Breast epithelium (tissue), 4 donors: ENCODE results near the gene PSMD14. TPM values are rescaled to one million over a fixed set of nuclear protein-coding genes. Genes with fewer than 3 reads are reported as not detected.

ENCODE experiments used
- DNase-seq, 2 donors: peaks; one replicate each; pipeline ENCODE4 v3.0.0-alpha.2; 2019; ENCODE audit warnings: low spot score in 2 of 2
- H3K27ac ChIP-seq, 2 donors: fragments of 200-600 bp; sonication (generic) in 1 of 2; one replicate each; pipeline ENCODE4 v1.5.1; 2016 to 2019; ENCODE audit warnings: mild to moderate bottlenecking in 1 of 2
- H3K27me3 ChIP-seq, 2 donors: fragments of 200-600 bp; sonication (generic) in 1 of 2; one replicate each; pipeline versions ENCODE4 v1.5.1 to v1.6.0; 2017 to 2019; ENCODE audit warnings: control low read depth in 1 of 2, mild to moderate bottlenecking in 1 of 2
- H3K36me3 ChIP-seq: fragments of 200-600 bp; one replicate; pipeline ENCODE4 v1.5.1; 2019
- H3K4me1 ChIP-seq, 2 donors: fragments of 200-600 bp; sonication (generic); one replicate each; pipeline ENCODE4 v1.5.1; 2016 to 2019; ENCODE audit warnings: control low read depth in 1 of 2
- H3K4me3 ChIP-seq, 3 donors: fragments of 200-600 bp; sonication (generic); 1 replicate in 2 of 3; 2 replicates in 1 of 3; pipeline ENCODE4 v1.5.1; 2016 to 2019; ENCODE audit warnings: mild to moderate bottlenecking in 3 of 3, moderate library complexity in 2 of 3
- H3K9me3 ChIP-seq, 2 donors: fragments of 200-600 bp; sonication (generic) in 1 of 2; one replicate each; pipeline ENCODE4 v1.5.1; 2016 to 2019; ENCODE audit warnings: control low read depth in 1 of 2
- CTCF ChIP-seq, 3 donors: fragments of 450-650 bp; IDR thresholded peaks; one replicate each; pipeline ENCODE4 v1.5.1; 2016 to 2017; ENCODE audit warnings: antibody characterized with exemption in 3 of 3, mild to moderate bottlenecking in 3 of 3, moderate library complexity in 3 of 3
- POLR2A ChIP-seq: fragments of 450-650 bp; IDR thresholded peaks from one replicate; pipeline ENCODE4 v1.6.1; 2016; ENCODE audit warnings: antibody characterized with exemption, mild to moderate bottlenecking, moderate library complexity
- POLR2AphosphoS5 ChIP-seq, 3 donors: sonication (generic); formaldehyde crosslinking; IDR thresholded peaks; one replicate each; pipeline ENCODE4 v1.6.1; 2017; ENCODE audit warnings: antibody characterized with exemption in 3 of 3
- intact Hi-C: fragments of 100-400 bp; cut with DNase I; formaldehyde crosslinking; loops from one replicate; pipeline ENCODE4 v1.15.1; 2023; ENCODE audit warnings: low total_unique reads
- total RNA-seq, 3 donors: library from RNA; depleted of rRNA; stranded (reverse); fragments of >200 nt; gene quantifications; one replicate each; pipeline ENCODE4 v1.1.0, GENCODE V29; 2016

Gene PSMD14
- total RNA-seq, 3 donors from 2014 or later: 38.3 to 50.1 (median 38.7) TPM

GRCh38 chr2:161414042-161415033 lies 106.1 kb downstream of the PSMD14 start:
- H3K4me1 ChIP-seq: peaks cover 14 to 16% of the 10 kb centered on the region in 2 donors
- no peak for DNase-seq
- H3K27ac ChIP-seq: no peak overlapping the region
- TF ChIP-seq POLR2AphosphoS5 (IDR thresholded peaks at IDR 0.05) (no peak), CTCF (IDR thresholded peaks at IDR 0.05) (no peak), POLR2A (no peak)
- no peaks in the 10 kb centered on the region for H3K36me3 ChIP-seq
- peak overlapping the region; percentile 45 to 79 (median 50) for H3K4me3 ChIP-seq
- H3K27me3 ChIP-seq: peaks cover 5 to 54% of the 10 kb centered on the region in 2 donors
- H3K9me3 ChIP-seq: no peaks in the 10 kb centered on the region
- intact Hi-C loops: no loop called here

- DNase-seq: no peak
- no peaks in the 10 kb centered on the region for H3K36me3 ChIP-seq
- intact Hi-C loops: no loop called here
- no peaks in the 10 kb centered on the region for H3K9me3 ChIP-seq
- peaks cover 14 to 16% of the 10 kb centered on the region in 2 donors for H3K4me1 ChIP-seq
- TF ChIP-seq POLR2AphosphoS5 (IDR thresholded peaks at IDR 0.05): no peak
- TF ChIP-seq CTCF (IDR thresholded peaks at IDR 0.05): no peak
- no peak for TF ChIP-seq POLR2A
- peaks cover 5 to 60% of the 10 kb centered on the region in 2 donors for H3K27me3 ChIP-seq
- no peak overlapping the region for H3K27ac ChIP-seq
- peak overlapping the region; percentile 45 to 79 (median 50) for H3K4me3 ChIP-seq
Observed at GRCh38 chr2:161415034-161415986, 107.1 kb downstream of the PSMD14 start.

- TF ChIP-seq POLR2A (no peak), POLR2AphosphoS5 (IDR thresholded peaks at IDR 0.05) (no peak), CTCF (IDR thresholded peaks at IDR 0.05) (no peak)
- no peak for DNase-seq
- intact Hi-C loops: no loop called here
- Histone ChIP-seq H3K36me3 (no peaks in the 10 kb centered on the region), H3K4me1 (peaks cover 14 to 16% of the 10 kb centered on the region in 2 donors), H3K4me3 (peak within 1 kb of the TSS; percentile 45 to 79 (median 50)), H3K27ac (no peak within 1 kb of the TSS), H3K9me3 (no peaks in the 10 kb centered on the region), H3K27me3 (peaks cover 5 to 69% of the 10 kb centered on the region in 2 donors)
Observed at GRCh38 chr2:161415987-161416707, 107.9 kb downstream of the PSMD14 start, which contains the start of gene TBR1. TSS of gene TBR1 (plus strand) at chr2:161416297. CDS start at chr2:161416411, 114 bp downstream.

- Histone ChIP-seq H3K27me3 (peaks cover 5 to 70% of the 10 kb centered on the region in 2 donors), H3K27ac (no peak overlapping the region), H3K9me3 (no peaks in the 10 kb centered on the region), H3K36me3 (no peaks in the 10 kb centered on the region), H3K4me3 (peak overlapping the region in 2 of 3 donors; percentile 5 to 79), H3K4me1 (peaks cover 14 to 16% of the 10 kb centered on the region in 2 donors)
- no peak for TF ChIP-seq CTCF (IDR thresholded peaks at IDR 0.05)
- no peak for TF ChIP-seq POLR2AphosphoS5 (IDR thresholded peaks at IDR 0.05)
- no peak for TF ChIP-seq POLR2A
- DNase-seq: no peak
- intact Hi-C loops: no loop called here
Observed at GRCh38 chr2:161416708-161417437, 108.6 kb downstream of the PSMD14 start.
